Astrocyte (in vitro differentiated cells and primary cell): ENCODE data around the gene NDUFS3.

Experiments
- EZH2 ChIP-seq: IDR thresholded peaks from 2 replicates; pipeline ENCODE4 v1.6.1; 2012; ENCODE audit warnings: mild to moderate bottlenecking, low read length, inconsistent platforms; ENCODE audit not compliant: insufficient read depth
- TF ChIP-seq, protein P1 (sequence below): IDR thresholded peaks from 2 replicates; pipeline ENCODE4 v1.5.1; 2011; ENCODE audit warnings: low read depth, mild to moderate bottlenecking, inconsistent platforms, low read length, moderate library complexity; ENCODE audit not compliant: insufficient read depth

DNA sequence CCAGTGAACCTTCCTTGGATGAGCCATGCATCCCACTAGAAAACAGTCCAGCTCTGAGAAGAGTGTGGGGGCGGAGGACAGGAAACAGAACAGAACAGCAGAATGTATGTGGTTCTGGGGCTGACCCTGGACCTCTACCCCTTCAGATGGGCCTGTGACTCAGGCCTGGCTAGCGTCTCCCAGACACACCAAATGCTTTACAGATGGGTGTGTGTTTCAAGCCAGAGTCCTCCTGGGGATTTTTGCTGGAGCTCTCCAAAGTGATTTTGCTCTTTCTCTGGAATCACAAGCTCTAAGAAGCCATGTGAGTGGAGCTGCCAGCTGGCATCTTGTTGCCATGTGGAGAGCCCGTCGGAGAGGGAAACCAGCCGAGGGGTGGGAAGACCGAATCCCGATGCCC, 28.5 kb downstream of the NDUFS3 start:
- TF ChIP-seq, protein P1, sequence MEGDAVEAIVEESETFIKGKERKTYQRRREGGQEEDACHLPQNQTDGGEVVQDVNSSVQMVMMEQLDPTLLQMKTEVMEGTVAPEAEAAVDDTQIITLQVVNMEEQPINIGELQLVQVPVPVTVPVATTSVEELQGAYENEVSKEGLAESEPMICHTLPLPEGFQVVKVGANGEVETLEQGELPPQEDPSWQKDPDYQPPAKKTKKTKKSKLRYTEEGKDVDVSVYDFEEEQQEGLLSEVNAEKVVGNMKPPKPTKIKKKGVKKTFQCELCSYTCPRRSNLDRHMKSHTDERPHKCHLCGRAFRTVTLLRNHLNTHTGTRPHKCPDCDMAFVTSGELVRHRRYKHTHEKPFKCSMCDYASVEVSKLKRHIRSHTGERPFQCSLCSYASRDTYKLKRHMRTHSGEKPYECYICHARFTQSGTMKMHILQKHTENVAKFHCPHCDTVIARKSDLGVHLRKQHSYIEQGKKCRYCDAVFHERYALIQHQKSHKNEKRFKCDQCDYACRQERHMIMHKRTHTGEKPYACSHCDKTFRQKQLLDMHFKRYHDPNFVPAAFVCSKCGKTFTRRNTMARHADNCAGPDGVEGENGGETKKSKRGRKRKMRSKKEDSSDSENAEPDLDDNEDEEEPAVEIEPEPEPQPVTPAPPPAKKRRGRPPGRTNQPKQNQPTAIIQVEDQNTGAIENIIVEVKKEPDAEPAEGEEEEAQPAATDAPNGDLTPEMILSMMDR = no peak
- TF ChIP-seq EZH2 = no peak
